22Rv1 (cell line): Measurements from ENCODE around the gene LDLRAD4.

ENCODE experiments used
- ZFX ChIP-seq: fragments of 450-650 bp; IDR thresholded peaks from 2 replicates; pipeline ENCODE4 v1.6.1; 2017; ENCODE audit warnings: antibody characterized with exemption, borderline replicate concordance
- TF ChIP-seq, protein P1 (sequence below): fragments of 450-650 bp; IDR thresholded peaks from 2 replicates; pipeline ENCODE4 v1.5.1; 2017; ENCODE audit warnings: mild to moderate bottlenecking

GRCh38 chr18:13617826-13618515 is 399.4 kb downstream of the LDLRAD4 start:
- TF ChIP-seq, protein P1, sequence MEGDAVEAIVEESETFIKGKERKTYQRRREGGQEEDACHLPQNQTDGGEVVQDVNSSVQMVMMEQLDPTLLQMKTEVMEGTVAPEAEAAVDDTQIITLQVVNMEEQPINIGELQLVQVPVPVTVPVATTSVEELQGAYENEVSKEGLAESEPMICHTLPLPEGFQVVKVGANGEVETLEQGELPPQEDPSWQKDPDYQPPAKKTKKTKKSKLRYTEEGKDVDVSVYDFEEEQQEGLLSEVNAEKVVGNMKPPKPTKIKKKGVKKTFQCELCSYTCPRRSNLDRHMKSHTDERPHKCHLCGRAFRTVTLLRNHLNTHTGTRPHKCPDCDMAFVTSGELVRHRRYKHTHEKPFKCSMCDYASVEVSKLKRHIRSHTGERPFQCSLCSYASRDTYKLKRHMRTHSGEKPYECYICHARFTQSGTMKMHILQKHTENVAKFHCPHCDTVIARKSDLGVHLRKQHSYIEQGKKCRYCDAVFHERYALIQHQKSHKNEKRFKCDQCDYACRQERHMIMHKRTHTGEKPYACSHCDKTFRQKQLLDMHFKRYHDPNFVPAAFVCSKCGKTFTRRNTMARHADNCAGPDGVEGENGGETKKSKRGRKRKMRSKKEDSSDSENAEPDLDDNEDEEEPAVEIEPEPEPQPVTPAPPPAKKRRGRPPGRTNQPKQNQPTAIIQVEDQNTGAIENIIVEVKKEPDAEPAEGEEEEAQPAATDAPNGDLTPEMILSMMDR = no peak
- no peak for TF ChIP-seq ZFX
